M059J (cell line): ENCODE results near the gene VPREB1. TPM values are rescaled to one million over a fixed set of nuclear protein-coding genes. Genes with fewer than 3 reads are reported as not detected.
"Not testable (repeated sequence)": the region's sequence is repeated elsewhere in the genome, so short reads cannot be mapped to it uniquely, and the experiment has no call there.

Experiments
- DNase-seq: peaks from one replicate; pipeline ENCODE4 v3.0.0-alpha.2; 2012; ENCODE audit warnings: low read depth
- total RNA-seq: library from RNA; depleted of rRNA; stranded (reverse); fragments of >200 nt; shearing (Covaris generic); gene quantifications from 2 replicates; pipeline ENCODE4 v1.2.3, GENCODE V29; 2014

VPREB1 gene
- total RNA-seq, 1 experiment from 2014 or later: not detected

DNA sequence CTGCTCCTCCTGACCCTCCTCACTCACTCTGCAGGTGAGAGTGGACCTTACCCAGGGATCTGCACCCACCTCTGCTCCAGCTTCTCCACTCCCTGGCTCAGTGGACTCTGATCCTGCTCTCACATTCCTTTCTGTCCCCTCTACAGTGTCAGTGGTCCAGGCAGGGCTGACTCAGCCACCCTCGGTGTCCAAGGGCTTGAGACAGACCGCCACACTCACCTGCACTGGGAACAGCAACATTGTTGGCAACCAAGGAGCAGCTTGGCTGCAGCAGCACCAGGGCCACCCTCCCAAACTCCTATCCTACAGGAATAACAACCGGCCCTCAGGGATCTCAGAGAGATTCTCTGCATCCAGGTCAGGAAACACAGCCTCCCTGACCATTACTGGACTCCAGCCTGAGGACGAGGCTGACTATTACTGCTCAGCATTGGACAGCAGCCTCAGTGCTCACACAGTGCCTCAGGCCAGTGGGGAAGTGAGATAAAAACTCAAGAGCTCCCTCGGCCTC, 29.7 kb upstream of the VPREB1 start:
- DNase-seq: no peak

DNA sequence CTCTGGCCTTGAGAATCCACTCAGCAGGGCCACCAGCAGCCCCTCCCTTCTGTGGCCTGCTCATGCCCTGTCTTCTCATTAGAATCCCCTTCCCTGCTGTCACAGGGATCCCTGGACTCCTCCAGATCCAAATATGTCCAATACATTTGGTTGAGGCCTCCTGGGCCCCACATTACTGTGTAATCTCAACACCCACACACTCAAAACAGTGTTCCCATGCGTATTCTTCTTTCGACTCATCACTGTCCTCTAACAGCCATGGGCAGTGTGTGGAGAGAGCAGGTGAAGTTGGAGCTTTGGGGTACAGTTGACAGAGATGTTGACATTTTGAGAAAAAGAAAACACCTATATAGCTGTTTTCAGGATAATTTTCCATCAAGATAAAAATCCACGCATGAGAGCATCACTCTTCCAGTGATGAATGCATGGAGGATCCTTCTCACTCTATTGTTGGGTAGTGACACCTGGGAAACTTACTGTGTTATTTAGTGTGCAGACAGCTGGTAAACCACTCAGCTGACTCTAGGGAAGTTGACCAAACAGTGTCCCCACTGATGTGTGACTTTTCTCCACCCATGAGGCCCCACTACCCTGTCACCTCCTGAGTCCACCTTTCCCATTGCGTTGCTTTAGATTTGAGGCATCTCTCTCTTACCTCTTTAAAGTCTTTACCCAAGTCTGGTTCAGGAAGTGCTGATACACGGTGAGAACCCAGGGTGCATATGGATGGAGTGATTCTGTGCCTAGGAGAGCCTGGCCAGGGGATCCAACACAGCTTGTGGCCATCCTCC, 28.7 kb upstream of the VPREB1 start:
- no peak for DNase-seq

DNA sequence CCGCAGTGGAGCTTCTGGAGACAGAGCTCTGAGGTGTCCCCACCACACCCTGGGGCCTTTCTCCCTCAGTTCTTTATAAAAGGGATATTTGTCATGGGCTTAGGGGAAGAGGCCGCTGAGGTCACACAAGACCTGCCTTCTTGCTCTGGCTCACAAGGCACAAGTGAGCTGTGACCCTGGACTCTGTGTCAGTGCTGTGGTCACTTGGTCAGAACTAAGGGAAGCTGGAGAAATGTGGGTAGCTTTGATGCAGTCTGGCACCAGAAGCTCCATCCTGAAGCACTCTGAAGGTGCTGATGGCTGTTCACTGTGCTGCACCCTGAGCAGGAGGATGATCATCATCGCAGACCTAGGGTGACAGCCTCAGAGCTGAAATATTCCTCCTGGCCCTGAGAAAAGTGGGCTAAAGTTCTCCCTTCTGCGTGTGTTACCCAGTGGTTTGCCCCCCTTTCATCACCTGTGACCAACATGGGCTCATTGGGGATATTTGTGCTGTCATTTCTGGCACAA, 28.1 kb upstream of the VPREB1 start:
- DNase-seq: no peak

DNA sequence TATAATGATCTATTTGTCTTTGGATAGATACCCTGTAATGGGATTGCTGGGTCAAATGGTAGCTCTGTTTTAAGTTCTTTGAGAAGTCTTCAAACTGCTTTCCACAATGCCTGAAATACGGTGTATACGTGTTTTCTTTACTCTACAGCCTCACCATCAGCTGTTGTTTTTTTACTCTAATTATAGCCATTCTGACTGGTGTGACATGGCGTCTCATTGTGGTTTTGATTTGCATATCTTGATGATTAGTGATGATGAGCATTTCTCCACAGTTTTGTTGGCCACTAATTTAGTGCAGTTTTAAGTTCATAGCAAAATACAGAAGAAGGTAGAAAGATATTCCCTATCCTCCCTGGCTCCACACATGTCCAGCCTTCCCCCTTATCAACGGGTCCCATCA, 26.3 kb upstream of the VPREB1 start:
- DNase-seq: no peak

DNA sequence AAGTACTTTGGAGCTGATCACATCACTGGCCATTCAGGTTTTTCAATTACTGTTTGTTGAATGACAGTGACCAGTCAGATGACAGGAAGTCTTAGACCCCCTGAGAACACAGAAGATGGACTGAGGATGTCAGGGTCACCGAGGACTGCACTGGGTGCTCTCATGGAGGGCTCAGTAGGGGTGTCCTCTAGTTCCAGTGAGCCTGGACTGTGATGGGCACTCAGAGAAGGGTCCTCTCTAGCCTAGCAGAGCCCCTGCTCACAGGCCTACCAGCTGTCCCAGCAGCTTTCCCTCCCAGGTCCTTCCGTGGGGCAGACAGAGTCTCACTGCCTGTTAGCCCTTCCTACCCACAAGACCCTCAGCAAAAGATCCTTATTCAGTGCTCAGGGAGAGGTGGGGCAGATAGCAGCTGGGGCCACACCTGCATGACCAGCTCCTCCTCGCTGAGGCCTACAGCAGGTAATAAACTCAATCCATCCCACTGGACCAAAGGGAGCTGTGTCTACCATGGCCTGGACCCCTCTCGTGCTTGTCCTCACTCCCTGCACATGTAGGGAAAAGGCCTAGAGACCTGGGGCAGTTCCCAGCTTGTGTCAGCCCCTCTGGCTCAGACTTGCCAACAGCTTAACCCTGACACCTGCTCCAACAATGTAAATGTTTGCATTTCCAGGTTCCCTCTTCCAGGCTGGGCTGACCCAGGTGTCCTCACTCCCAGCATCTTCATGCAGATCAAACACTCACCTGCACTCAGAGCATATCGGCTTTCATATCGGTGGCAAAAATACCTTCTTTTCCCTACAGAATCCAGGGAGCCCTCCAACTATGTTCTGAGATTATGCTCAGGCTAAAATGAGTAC, 25.2 kb upstream of the VPREB1 start:
- DNase-seq: no peak

DNA sequence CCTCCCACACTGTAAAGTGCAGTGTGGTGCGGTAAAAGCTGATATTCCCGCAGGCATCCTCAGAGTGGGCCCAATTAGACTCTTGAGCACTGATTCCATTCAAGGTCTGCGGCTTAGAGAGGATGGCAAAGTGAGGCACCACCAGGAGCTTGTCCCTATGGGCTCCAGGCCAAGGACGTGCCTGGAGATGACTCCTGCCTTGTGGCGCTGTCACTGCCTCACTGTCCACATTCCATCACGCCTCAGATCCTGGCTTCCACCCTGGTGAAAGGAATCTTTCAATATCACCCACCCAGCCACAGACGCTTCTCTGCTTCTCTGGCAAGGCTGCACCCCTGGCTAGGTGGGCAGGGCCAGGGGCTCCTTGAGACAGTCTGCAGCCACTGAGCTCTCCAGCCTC, 23.5 kb upstream of the VPREB1 start:
- not testable (repeated sequence) for DNase-seq

DNA sequence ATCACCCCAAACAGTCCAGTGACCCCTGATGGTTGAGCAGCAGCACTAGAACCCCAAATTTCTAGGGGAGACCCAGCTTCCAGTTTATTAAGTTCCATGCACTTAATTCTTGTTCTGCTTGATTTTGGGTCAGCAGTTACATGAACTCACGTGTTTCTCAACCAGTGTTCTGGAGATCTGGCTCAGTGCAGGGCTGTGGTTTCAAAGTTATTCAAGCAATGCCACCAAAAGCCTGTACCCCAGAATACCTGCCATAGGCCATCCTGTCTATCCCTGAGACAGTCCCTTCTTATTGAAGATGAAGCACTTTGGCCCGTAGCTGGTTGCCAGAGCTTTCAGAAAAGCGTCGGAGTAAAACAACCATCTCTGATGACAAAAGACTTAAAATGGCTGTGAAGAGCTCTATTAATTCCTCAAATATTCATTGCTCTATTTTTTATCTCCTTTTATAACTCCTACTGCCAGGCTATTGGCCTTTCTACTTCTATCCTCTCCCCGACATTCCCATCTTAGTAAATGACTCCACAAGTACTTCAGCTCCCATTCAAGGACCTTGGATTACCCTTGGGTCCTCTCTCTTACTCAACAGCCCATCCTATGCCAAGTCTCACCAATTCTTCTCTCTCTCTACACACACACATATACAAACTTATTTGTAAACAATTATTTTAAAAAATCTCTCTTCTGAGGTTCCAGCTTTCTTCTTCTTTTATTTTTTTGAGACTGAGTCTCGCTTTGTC, 18.0 kb upstream of the VPREB1 start:
- DNase-seq: no peak

DNA sequence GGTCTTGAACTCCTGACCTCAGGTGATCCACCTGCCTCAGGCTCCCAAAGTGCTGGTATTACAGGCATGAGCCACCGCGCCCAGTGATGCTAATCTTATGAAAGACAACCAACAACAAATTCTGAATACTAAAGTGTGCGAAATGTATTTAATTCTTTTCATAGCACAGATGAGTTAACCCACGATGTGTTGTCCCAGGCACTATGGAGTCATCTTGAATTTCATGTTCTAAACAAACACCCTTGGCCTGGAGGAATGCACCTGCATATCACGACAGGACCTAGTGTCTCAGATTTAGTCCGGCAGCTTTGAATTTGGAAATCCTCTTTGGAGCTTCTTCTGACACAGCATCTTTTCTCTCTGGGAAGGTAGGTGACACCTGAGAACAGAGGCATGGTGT, 16.2 kb upstream of the VPREB1 start:
- no peak for DNase-seq

DNA sequence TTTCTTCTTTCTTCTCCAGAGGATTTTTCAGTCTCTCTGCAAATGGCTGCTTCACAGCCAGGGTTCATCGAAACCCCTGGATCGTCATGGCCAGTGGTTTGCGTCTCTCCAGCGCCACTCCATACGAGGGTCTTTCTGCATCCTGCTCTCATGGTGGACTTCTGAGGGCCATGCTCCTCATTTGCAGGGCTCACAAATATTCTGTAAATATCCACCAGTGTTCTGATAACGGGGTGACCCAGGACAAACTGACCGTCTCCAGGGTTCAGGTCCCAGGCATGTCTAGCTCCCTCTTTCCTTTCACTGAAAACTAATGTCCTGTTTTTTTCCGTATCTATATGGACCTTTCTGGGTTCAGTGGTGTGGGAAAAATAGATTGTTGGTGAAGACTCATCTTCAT, 15.7 kb upstream of the VPREB1 start:
- no peak for DNase-seq

DNA sequence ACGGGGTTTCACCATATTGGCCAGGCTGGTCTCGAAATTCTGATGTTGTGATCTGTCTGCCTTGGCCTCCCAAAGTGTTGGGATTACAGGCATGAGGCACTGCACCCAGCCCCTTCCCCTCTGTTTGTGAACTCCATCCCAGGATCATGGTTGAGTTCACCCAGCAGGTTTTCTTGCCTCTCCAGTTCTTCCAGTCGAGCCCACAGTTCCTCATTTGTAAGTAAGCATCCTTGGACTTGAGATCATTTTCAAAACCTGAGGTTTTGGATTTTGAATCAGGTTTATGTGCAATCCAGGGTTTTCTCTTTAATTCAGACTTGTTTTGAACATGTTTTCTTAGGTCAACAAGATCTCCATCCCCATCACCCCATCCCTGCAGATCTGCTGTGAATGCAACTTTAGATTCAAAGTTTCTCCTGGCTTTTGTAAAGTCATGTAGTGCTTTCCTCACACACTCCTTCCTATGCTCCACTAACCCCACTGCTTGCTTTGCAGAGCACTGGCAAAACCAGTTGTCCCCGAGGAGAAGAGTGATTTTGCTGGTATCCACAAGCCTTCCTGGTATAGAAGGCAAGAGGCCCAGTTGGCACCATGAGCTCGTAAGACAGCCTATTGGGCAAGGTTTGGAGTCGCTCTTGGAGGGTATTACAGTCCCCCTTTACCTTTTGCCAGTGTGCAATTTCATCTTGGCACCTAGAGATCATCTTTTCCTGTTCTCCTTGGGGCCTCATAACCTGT, 14.7 kb upstream of the VPREB1 start:
- no peak for DNase-seq

DNA sequence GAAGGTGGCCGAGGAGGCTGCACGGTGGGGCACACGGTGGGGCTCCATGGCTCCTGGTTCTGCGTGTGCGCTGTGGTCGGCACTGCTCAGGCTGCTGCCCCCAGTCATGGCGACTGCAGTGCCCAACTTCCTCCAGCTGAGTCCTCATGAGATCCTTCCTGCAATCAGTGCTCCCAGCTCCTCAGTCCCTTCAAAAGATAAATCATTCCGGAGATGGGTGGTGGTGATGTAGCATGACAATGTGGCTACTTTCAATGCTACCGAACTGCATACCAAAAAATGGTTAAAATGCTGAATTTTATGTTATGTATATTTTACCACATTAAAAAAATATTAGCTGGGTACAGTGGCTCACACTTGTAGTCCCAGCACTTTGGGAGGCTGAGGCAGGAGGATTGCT, 14.1 kb upstream of the VPREB1 start:
- DNase-seq: no peak

DNA sequence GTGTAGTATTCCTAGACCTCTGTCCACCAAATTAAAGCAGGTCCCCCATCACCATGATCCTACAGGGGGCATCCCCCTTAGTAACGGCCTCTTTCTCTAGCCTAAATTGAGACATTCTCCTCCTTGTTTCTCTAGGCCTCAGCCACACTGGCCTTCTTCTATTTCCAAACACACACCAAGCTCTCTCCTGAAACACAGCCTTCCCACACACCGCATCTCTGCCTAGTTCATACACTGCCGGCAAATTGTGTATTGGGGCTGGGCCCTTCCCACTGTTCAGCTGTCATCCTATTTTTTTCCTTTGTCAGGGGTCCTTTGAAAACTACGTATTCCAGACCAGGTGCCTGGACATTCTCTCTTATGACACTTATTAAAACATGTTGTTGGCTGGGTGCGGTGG, 11.5 kb upstream of the VPREB1 start:
- DNase-seq: no peak

DNA sequence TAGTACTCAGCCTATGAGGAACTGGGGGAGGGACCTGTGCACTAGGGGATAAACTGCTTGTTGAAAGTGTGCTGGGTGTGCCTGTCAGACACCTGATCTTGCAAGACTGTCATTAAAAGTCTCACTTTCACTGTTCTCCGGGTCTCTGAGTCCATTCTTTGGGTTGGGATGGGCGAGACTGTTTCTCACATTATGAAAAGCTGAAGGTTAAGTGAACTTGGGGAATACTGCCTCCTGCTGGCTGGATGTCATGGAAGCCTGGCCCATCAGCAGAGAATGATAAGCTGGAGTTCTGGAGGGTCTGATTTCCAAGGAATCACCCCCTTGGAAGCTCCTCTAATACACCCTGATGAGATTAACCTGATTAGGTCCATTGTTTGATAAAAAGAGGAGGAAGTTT, 9.0 kb upstream of the VPREB1 start:
- DNase-seq: peak; percentile 4

DNA sequence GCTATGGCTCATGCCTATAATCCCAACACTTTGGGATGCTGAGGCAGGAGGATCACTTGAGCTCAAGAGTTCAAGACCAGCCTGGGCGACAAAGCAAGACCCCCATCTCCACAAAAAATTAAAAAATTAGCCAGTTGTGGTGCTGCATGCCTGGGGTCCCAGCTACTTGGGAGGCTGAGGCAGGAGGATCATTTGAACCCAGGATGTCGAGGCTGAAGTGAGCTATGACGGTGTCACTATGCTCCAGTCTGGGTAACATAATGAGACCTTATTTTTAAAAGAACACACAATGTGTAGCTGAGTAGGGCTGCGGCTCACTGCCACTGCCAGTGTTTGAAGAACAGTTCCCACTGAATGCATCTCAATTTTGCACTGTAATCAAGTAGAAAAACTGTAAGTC, 7.1 kb upstream of the VPREB1 start:
- no peak for DNase-seq

DNA sequence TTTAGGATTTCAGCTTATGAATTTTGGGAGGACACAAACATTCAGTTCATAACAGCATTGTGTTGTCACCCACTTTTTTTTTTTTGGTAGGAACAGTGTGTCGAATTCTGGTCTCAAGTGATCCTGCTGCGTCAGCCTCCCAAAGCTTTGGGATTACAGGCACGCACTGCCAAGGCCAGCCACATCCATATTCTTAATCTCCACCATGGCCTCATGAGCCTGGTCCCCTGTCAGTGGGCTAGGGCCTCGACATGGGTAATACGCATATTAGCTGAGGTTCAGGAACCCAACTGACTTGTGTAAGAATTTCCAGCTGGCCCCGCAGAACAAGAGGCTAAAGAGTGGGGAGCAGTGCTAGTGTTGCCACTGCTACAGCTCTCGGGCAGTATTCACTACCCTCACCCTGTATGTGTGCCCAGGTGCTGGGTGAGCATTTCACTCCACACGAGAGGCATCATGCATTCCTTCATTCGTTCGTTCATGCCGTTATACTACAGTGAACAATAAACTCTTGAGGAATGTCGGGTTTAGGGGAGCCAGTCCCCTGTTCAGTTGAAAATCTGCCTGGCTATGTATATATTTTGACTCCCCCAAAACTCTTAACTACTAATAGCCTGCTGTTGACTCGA, 5.2 kb upstream of the VPREB1 start:
- DNase-seq: no peak

DNA sequence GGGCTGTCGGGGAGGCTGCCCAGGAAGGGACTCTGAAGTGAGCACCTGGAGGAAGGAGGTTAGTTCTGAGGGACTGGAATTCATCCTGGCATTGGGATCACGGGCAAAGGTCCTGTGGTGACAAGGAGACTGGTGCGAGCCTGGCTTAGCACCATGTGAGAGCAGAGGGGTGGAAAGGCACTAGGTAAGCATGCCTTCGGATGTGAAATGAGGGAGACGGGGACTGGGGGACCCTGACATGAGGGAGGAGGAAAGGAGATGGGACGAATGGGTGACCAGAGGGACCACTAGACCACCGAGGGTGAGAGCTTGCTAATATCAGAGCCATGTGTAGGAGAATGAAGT, 3.1 kb upstream of the VPREB1 start:
- no peak for DNase-seq

DNA sequence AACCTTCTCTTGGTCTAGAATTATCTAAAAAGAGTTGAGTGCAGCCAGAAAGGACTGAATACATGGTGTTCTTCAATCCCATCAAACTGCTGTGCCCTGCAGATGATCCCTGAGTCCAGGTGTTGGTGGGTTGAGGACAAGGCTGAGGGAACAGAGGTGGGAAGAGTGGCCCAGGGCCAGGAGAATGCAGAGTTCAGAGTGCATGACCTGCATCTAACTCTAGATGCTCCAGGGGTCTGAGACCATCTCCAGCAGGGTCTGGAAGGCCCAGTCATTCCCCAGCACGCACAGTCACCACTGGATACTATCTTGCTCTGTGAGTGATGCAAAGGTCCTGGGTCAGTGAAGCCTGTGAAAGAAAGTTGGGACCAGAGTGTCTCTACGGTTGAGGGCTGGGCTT, 2.1 kb upstream of the VPREB1 start:
- DNase-seq: no peak

DNA sequence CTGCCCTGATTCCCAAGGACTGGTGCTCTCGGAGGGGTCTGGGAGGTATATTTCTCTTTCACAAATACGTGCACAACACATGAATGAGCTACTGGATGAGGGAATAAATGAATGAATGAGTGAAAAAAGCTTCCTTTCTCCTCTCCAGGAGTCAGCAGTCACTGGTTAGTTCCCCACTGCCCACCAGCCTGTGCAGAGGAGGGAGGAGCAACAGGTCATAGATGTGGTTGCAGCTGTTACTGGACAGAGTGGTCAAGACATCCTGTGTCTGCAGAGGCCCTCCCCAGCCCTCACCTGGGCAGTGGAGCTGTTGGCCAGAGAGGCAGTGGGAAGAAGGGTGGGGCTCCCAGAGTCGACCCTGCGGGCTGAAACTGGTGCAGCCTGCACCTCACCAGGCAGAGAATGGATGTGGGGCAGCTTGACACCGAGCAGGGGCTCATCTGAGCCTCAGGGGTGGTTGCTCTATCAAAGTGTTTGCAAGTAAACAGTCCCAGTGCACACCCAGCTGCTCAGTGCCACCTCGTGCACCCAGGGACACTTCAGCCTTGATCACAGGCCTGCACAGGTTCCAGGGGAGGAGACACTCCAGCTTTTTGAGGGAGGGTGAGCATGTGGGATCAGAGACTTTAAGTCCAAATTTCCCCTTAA, 1.4 kb upstream of the VPREB1 start:
- no peak for DNase-seq

DNA sequence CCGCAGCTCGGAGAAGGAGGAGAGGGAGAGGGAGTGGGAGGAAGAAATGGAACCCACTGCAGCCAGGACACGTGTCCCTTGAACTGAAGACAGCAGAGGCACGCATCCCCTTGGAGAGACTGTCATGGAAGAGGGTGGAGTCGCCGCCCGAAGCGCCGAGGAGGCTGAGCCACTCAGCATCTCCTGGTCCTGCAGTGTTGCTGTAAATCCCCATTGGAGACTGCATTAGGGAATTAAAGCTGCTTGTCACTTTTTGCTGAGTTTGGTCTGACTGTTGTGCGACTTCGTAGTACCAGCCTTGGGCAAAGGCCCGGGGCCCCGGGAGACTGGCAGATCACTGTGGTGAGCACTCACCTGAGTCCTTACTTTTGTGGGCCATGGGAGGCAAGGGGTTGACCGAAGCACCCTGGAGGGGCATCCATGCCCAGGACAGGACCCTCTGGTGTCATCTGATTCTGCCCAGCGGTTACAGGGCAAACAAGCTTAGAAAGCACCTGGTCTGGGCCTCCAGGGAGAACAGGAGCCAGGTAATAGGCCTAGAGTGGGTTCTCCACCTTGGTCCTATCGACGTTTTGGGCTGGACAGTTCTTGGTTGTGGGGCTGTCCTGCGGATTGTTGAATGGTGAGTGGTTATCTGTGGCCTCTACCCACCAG, 797 bp downstream of the VPREB1 start:
- DNase-seq: no peak

DNA sequence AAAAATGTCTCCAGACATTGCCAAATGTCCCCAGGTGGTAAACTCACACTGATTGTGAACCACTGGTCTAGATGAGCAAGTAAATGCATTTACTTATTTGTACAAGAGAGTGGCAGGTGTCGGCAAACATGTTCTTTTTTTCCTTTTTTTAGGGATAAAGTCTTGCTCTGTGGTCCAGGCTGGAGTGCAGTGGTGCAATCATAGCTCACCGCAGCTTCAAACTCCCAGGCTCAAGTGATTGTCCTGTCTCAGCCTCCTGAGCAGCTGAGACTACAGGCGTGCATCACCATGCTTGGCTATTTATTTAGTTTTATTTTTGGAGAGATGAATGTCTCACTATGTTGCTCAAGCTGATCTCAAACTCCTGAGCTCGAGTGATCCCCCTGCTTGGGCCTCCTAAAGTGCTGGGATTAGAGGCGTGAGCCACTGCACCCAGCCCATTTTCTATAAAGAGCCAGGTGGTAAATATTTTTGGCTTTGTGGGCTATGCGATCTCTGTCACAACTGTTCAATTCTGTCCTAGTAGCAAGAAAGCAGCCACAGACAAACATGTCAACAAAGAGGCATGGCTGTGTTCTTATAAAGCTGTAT, 1.4 kb downstream of the VPREB1 start:
- DNase-seq: no peak
